Endothelial cell of umbilical vein (primary cell): ENCODE measurements around the gene IL25. TPM values are rescaled to one million over a fixed set of nuclear protein-coding genes. Genes with fewer than 3 reads are reported as not detected.
"Not testable (repeated sequence)": the region's sequence is repeated elsewhere in the genome, so short reads cannot be mapped to it uniquely, and the experiment has no call there.

Experiments
- BruUV-seq: library from RNA; stranded (reverse); fragments of 400-500 nt; replicated peaks from 2 replicates; lab custom pipeline; 2021; lab: Mats Ljungman, UMichigan
- CTCF ChIA-PET: fragments of 300-600, 350-600 bp; sonication (Branson Sonifier 250); formaldehyde crosslinking; loops from one replicate; lab custom pipeline; 2021; ENCODE audit warnings: antibody characterized with exemption, inconsistent platforms; lab: Charles Lee
- POLR2A ChIA-PET: fragments of 300-600, 350-600 bp; sonication (Branson Sonifier 250); formaldehyde crosslinking; loops from one replicate; lab custom pipeline; 2021; ENCODE audit warnings: antibody characterized with exemption, inconsistent platforms; lab: Charles Lee
- DNase-seq: peaks from one replicate; pipeline ENCODE4 v3.0.0-alpha.2; 2011; ENCODE audit warnings: low read depth, low spot score
- FAIRE-seq: peaks from 2 replicates; lab custom pipeline; 2011; peaks lifted over from hg19 to GRCh38; lab: Jason Lieb, UNC
- H2AFZ ChIP-seq: 2 replicates; pipeline ENCODE4 v1.6.0; 2012; ENCODE audit warnings: low read depth, low read length, control low read depth, inconsistent platforms
- H3K27ac ChIP-seq: 2 replicates; pipeline ENCODE4 v1.5.1; 2011; ENCODE audit warnings: low read depth, mild to moderate bottlenecking, control low read depth, low read length, moderate library complexity; ENCODE audit not compliant: insufficient read depth
- H3K27me3 ChIP-seq, 2 experiments: 2 replicates each; pipeline versions ENCODE4 v1.6.0 to v1.6.1; 2011; ENCODE audit warnings: low read length in 2 of 2, mixed read lengths in 1 of 2; ENCODE audit not compliant: control insufficient read depth in 2 of 2, insufficient read depth in 2 of 2
- H3K36me3 ChIP-seq, 2 experiments: 2 replicates in 1 of 2; 3 replicates in 1 of 2; pipeline ENCODE4 v1.5.1; 2011; ENCODE audit warnings: low read length in 2 of 2, mild to moderate bottlenecking in 1 of 2, moderate library complexity in 1 of 2; ENCODE audit not compliant: control insufficient read depth in 2 of 2, insufficient read depth in 2 of 2; ENCODE audit errors: extremely low read depth in 1 of 2
- H3K4me1 ChIP-seq: 3 replicates; pipeline ENCODE4 v1.5.1; 2011; ENCODE audit warnings: mild to moderate bottlenecking, low read length; ENCODE audit not compliant: control insufficient read depth, insufficient read depth; ENCODE audit errors: extremely low read depth
- H3K4me2 ChIP-seq: 2 replicates; pipeline ENCODE4 v1.6.1; 2011; ENCODE audit warnings: low read length, control low read depth, mixed read lengths; ENCODE audit not compliant: insufficient read depth
- H3K4me3 ChIP-seq, 3 experiments: fragments of 200-600 bp in 1 of 3; sonication (generic), shearing (Covaris generic) in 1 of 3; replicated peaks in 1 of 3; 2 replicates each; pipeline ENCODE4 v1.5.1; 2011 to 2016; ENCODE audit warnings: control low read depth in 3 of 3, low read length in 3 of 3, mild to moderate bottlenecking in 2 of 3, inconsistent platforms in 1 of 3, low read depth in 1 of 3, moderate library complexity in 1 of 3; ENCODE audit not compliant: insufficient read depth in 1 of 3
- H3K79me2 ChIP-seq: 2 replicates; pipeline ENCODE4 v1.6.0; 2012; ENCODE audit warnings: low read length, inconsistent platforms; ENCODE audit not compliant: control insufficient read depth, insufficient read depth
- H3K9ac ChIP-seq: replicated peaks from 2 replicates; pipeline ENCODE3; 2011; ENCODE audit warnings: low read length, control low read depth; ENCODE audit not compliant: insufficient read depth; ENCODE audit errors: extremely low read depth
- H3K9me1 ChIP-seq: replicated peaks from 3 replicates; pipeline ENCODE4 v1.6.0; 2011; ENCODE audit warnings: mild to moderate bottlenecking, low read length; ENCODE audit not compliant: control insufficient read depth, insufficient read depth; ENCODE audit errors: extremely low read depth
- H3K9me3 ChIP-seq: replicated peaks from 2 replicates; pipeline ENCODE4 v1.5.1; 2012; ENCODE audit warnings: low read length, inconsistent platforms; ENCODE audit not compliant: control insufficient read depth, insufficient read depth
- H4K20me1 ChIP-seq: replicated peaks from 2 replicates; pipeline ENCODE3; 2011; ENCODE audit warnings: mild to moderate bottlenecking, low read length; ENCODE audit not compliant: control insufficient read depth, insufficient read depth; ENCODE audit errors: extremely low read depth
- EZH2 ChIP-seq: IDR thresholded peaks from 2 replicates; pipeline ENCODE4 v1.6.1; 2012; ENCODE audit warnings: borderline replicate concordance, low read depth, mild to moderate bottlenecking, moderate library complexity, low read length, inconsistent platforms; ENCODE audit not compliant: severe bottlenecking
- FOS ChIP-seq: IDR thresholded peaks from 2 replicates; pipeline ENCODE4 v1.6.1; 2011; ENCODE audit warnings: mild to moderate bottlenecking, low read length, moderate library complexity, borderline replicate concordance; ENCODE audit not compliant: insufficient read depth
- GATA2 ChIP-seq: IDR thresholded peaks from 2 replicates; pipeline ENCODE4 v1.7.0; 2011; ENCODE audit warnings: low read depth, mild to moderate bottlenecking, moderate library complexity, mixed read lengths, low read length; ENCODE audit not compliant: insufficient read length, insufficient read depth
- JUN ChIP-seq: IDR thresholded peaks from 2 replicates; pipeline ENCODE4 v1.6.1; 2011; ENCODE audit warnings: borderline replicate concordance, low read depth; ENCODE audit not compliant: insufficient read length, insufficient read depth
- MAX ChIP-seq: IDR thresholded peaks from 2 replicates; pipeline ENCODE4 v1.6.1; 2011; ENCODE audit not compliant: insufficient read depth, insufficient read length
- MYC ChIP-seq: IDR thresholded peaks from one replicate; pipeline ENCODE4 v1.6.1; 2011; ENCODE audit warnings: mild to moderate bottlenecking, low read depth, low read length
- POLR2A ChIP-seq: IDR thresholded peaks from 2 replicates; pipeline ENCODE4 v1.6.1; 2012; ENCODE audit warnings: low read depth, mild to moderate bottlenecking, control low read depth, low read length
- POLR2AphosphoS5 ChIP-seq: IDR thresholded peaks from 2 replicates; pipeline ENCODE4 v1.6.1; 2012; ENCODE audit warnings: low read depth, mild to moderate bottlenecking, control low read depth, low read length, moderate library complexity; ENCODE audit not compliant: insufficient read depth
- dilution Hi-C: fragments of 300-500 bp; cut with MboI; formaldehyde crosslinking; loops from one replicate; pipeline ENCODE4 v1.15.0; 2019; ENCODE audit warnings: low sequenced_read_pairs; ENCODE audit not compliant: extremely low pct_ligation_motif_present
- intact Hi-C: fragments of 100-400 bp; cut with micrococcal nuclease; formaldehyde crosslinking; loops from one replicate; pipeline ENCODE4 v1.10.0; 2022
- polyA plus RNA-seq, 4 experiments: library from polyadenylated mRNA; depleted of rRNA in 3 of 4; stranded (reverse) in 3 of 4; unstranded in 1 of 4; fragments of >200 nt; gene quantifications; 2 replicates each; pipeline versions ENCODE4 v1.2.1 to v1.2.3, GENCODE V29; 2011 to 2012; ENCODE audit warnings: missing spikeins in 1 of 4
- total RNA-seq: library from RNA; stranded (reverse); gene quantifications from 2 replicates; pipeline ENCODE4 v1.2.3, GENCODE V29; 2021
- TF ChIP-seq, protein P1 (sequence below), 2 donors: IDR thresholded peaks; 1 replicate in 1 of 2; 2 replicates in 1 of 2; pipeline ENCODE4 v1.5.1; 2011; ENCODE audit warnings: low read length in 2 of 2, mild to moderate bottlenecking in 2 of 2, moderate library complexity in 2 of 2, control low read depth in 1 of 2, inconsistent platforms in 1 of 2, low read depth in 1 of 2; ENCODE audit not compliant: insufficient read depth in 1 of 2; ENCODE audit errors: extremely low read depth in 1 of 2

Gene IL25
- total and polyA plus RNA-seq, 2 donors (not counting 3 experiments of a cell fraction or from before 2014, with no cell fraction given): not detected

GRCh38 chr14:23425169-23425568 is 52.6 kb downstream of the IL25 start:
- H3K9me3 ChIP-seq: no peaks in the 10 kb centered on the region
- no peaks in the 10 kb centered on the region for H3K4me1 ChIP-seq
- no peak for DNase-seq
- no peaks in the 10 kb centered on the region for H4K20me1 ChIP-seq
- no peak overlapping the region for H3K4me3 ChIP-seq
- no peak overlapping the region for H2AFZ ChIP-seq
- no peak overlapping the region for H3K4me2 ChIP-seq
- no peak overlapping the region for H3K9ac ChIP-seq
- no TSS peak for BruUV-seq
- POLR2A ChIA-PET: no interaction called here
- intact Hi-C loops (no loop called here), dilution Hi-C loops (no loop called here)
- H3K79me2 ChIP-seq: no peaks in the 10 kb centered on the region
- TF ChIP-seq GATA2: no peak
- TF ChIP-seq EZH2: no peak
- TF ChIP-seq FOS: no peak
- TF ChIP-seq, protein P1, sequence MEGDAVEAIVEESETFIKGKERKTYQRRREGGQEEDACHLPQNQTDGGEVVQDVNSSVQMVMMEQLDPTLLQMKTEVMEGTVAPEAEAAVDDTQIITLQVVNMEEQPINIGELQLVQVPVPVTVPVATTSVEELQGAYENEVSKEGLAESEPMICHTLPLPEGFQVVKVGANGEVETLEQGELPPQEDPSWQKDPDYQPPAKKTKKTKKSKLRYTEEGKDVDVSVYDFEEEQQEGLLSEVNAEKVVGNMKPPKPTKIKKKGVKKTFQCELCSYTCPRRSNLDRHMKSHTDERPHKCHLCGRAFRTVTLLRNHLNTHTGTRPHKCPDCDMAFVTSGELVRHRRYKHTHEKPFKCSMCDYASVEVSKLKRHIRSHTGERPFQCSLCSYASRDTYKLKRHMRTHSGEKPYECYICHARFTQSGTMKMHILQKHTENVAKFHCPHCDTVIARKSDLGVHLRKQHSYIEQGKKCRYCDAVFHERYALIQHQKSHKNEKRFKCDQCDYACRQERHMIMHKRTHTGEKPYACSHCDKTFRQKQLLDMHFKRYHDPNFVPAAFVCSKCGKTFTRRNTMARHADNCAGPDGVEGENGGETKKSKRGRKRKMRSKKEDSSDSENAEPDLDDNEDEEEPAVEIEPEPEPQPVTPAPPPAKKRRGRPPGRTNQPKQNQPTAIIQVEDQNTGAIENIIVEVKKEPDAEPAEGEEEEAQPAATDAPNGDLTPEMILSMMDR (IDR thresholded peaks at IDR 0.05; ENCODE audit: extremely low read depth in 1 of 2, insufficient read depth in 1 of 2, low read depth in 1 of 2, low read length in 2 of 2): no peak
- TF ChIP-seq POLR2AphosphoS5: no peak
- TF ChIP-seq POLR2A: no peak
- no peak for TF ChIP-seq MYC
- TF ChIP-seq JUN: no peak
- no peak for TF ChIP-seq MAX
- no peak overlapping the region for H3K27ac ChIP-seq
- H3K36me3 ChIP-seq: no peaks in the 10 kb centered on the region
- no peak for FAIRE-seq
- CTCF ChIA-PET: interaction anchor here (1.3 kb wide), 1 partner anchor 45 kb away, joined by 3 read pairs; no protein-coding TSS in a partner anchor
- H3K27me3 ChIP-seq: no peaks in the 10 kb centered on the region
- no peaks in the 10 kb centered on the region for H3K9me1 ChIP-seq

GRCh38 chr14:23425798-23426197 is 53.2 kb downstream of the IL25 start:
- H3K4me2 ChIP-seq, H3K36me3 ChIP-seq, H2AFZ ChIP-seq, BruUV-seq, H4K20me1 ChIP-seq, H3K27ac ChIP-seq, H3K79me2 ChIP-seq, intact Hi-C loops, H3K9me3 ChIP-seq, H3K4me1 ChIP-seq, H3K27me3 ChIP-seq, POLR2A ChIA-PET, H3K9ac ChIP-seq, DNase-seq, dilution Hi-C loops, H3K9me1 ChIP-seq, FAIRE-seq, H3K4me3 ChIP-seq: not testable (repeated sequence)
- CTCF ChIA-PET: interaction anchor here (1.3 kb wide), 1 partner anchor 45 kb away, joined by 3 read pairs; no protein-coding TSS in a partner anchor
